NCI-H187 treated with DMSO at 0.1 percent for 48 hours (cell line): Measurements from ENCODE around the gene DCAKD.

Source experiments
- DNase-seq: peaks from one replicate; lab custom pipeline; 2025; lab: John Stamatoyannopoulos, UW

Gene DCAKD

GRCh38 chr17:45051060-45051719 is at the start of gene DCAKD:
DCAKD (minus strand) TSS chr17:45051632; CDS start chr17:45034885, 16,747 bp downstream.
- DNase-seq, result peak; percentile 57

GRCh38 chr17:45098869-45099616 is 47.6 kb upstream of the DCAKD start:
- DNase-seq, result no peak

- DNase-seq, result no peak
These were observed 46.8 kb upstream of the DCAKD start for GRCh38 chr17:45098081-45098868.

GRCh38 chr17:45096926-45097325 is 45.5 kb upstream of the DCAKD start:
- no peak for DNase-seq

GRCh38 chr17:45096141-45096540 is 44.7 kb upstream of the DCAKD start:
- no peak for DNase-seq

- DNase-seq, result no peak
These were observed 42.1 kb upstream of the DCAKD start for GRCh38 chr17:45093444-45094110.

GRCh38 chr17:45092911-45093430 is 41.5 kb upstream of the DCAKD start:
- DNase-seq, result no peak

- DNase-seq, result no peak
These were observed 40.5 kb upstream of the DCAKD start for GRCh38 chr17:45091778-45092425.

- no peak for DNase-seq
These were observed 39.3 kb upstream of the DCAKD start for GRCh38 chr17:45090711-45091110.

- DNase-seq, result no peak
These were observed 37.3 kb upstream of the DCAKD start for GRCh38 chr17:45088741-45089140.

GRCh38 chr17:45087978-45088377 is 36.5 kb upstream of the DCAKD start:
- no peak for DNase-seq

GRCh38 chr17:45087504-45087975 is 36.1 kb upstream of the DCAKD start:
- no peak for DNase-seq

- no peak for DNase-seq
These were observed 35.6 kb upstream of the DCAKD start for GRCh38 chr17:45086865-45087503.

- DNase-seq, result no peak
These were observed 35.0 kb upstream of the DCAKD start for GRCh38 chr17:45086391-45086790.

- DNase-seq, result no peak
These were observed 29.7 kb upstream of the DCAKD start for GRCh38 chr17:45081047-45081703.

GRCh38 chr17:45077643-45078042 is 26.2 kb upstream of the DCAKD start:
- no peak for DNase-seq

GRCh38 chr17:45073414-45074070 is 22.1 kb upstream of the DCAKD start:
- no peak for DNase-seq

GRCh38 chr17:45070809-45071208 is 19.4 kb upstream of the DCAKD start:
- DNase-seq, result no peak

- no peak for DNase-seq
These were observed 18.6 kb upstream of the DCAKD start for GRCh38 chr17:45070001-45070400.

GRCh38 chr17:45067637-45068036 is 16.2 kb upstream of the DCAKD start:
- DNase-seq, result no peak
